ENCODE measurements around the gene BTBD9.

DNA sequence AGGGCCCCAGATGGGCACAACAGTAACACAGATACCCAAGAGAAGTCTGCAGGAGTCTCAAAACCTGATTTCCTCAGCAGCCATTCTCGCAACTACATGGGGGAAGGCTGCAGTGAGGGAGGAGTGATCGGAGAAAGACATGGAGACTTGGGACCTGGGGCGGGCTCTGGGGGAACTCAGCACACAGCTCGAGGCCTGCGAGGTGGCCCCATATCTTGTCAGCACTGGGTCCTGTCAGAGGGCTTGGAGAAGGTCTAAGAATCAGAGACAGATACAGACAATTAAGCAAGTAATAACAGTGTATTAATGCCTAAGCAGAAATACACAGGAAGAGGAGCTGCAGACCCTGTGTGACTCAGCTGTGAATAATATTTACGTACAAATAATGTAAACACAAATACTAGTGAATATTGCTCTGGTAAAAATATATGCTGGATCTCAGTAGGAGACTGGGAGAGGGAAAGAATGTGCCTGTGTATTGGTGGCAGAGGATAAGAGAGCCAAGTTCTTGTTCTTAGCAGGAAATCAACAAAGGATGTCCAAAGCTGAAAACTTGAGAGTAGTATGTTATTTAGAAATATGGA lies 484.0 kb downstream of the BTBD9 start:
- TF ChIP-seq BACH1 (tag; IDR thresholded peaks at IDR 0.05), result no peak
- no peak for TF ChIP-seq NFE2L1 (tag; IDR thresholded peaks at IDR 0.05; ENCODE audit: borderline replicate concordance, low read depth)
- TF ChIP-seq KAT2B (IDR thresholded peaks at IDR 0.05; ENCODE audit: low read depth, low read length), result no peak
- no peak for TF ChIP-seq RFX5 (IDR thresholded peaks at IDR 0.05; ENCODE audit: low read depth, low read length)
- no peak for TF ChIP-seq MXI1 (IDR thresholded peaks at IDR 0.05; ENCODE audit: low read depth, low read length)
- TF ChIP-seq SMC3 (conservative IDR thresholded peaks at IDR 0.05; ENCODE audit: insufficient read depth, low read depth, low read length), result no peak
- no peak for TF ChIP-seq KLF10 (CRISPR knock-in tag; IDR thresholded peaks at IDR 0.05)
- no peak for TF ChIP-seq ZNF57 (CRISPR knock-in tag; IDR thresholded peaks at IDR 0.05)
